ENCODE data around the gene ACRBP. TPM values are rescaled to one million over a fixed set of nuclear protein-coding genes. Genes with fewer than 3 reads are reported as not detected.

The ACRBP gene
- polyA plus RNA-seq, 1 donor from 2014 or later = 1.6 TPM

GRCh38 chr12:6612247-6612646 is 35.0 kb downstream of the ACRBP start:
- no peak overlapping the region for H2AFZ ChIP-seq (ENCODE audit: low read depth, low read length)
- H3F3A ChIP-seq (ENCODE audit: insufficient read depth, low read length, poor library complexity, severe bottlenecking) = peaks cover 20% of the 10 kb centered on the region
- H3K79me2 ChIP-seq (replicated peaks; ENCODE audit: insufficient read depth, low read length) = no peaks in the 10 kb centered on the region
- H3K36me3 ChIP-seq (ENCODE audit: insufficient read depth, low read length) = no peaks in the 10 kb centered on the region
- peak overlapping the region; percentile 59 for H3K4me3 ChIP-seq (ENCODE audit: low read length)
- H3K9ac ChIP-seq (ENCODE audit: low read length) = peak overlapping the region; percentile 81
- H3K27ac ChIP-seq (ENCODE audit: low read length) = peak overlapping the region; percentile 94
- no peaks in the 10 kb centered on the region for H3K9me3 ChIP-seq (ENCODE audit: low read length)
- no peaks in the 10 kb centered on the region for H3K9me2 ChIP-seq (ENCODE audit: insufficient read depth, low read length)
- TF ChIP-seq EP300 (conservative IDR thresholded peaks at IDR 0.05; ENCODE audit: poor library complexity, severe bottlenecking) = no peak
- TF ChIP-seq EZH2 (IDR thresholded peaks at IDR 0.05; ENCODE audit: borderline replicate concordance, insufficient read depth, low read length, poor library complexity, severe bottlenecking) = no peak
- TF ChIP-seq MXI1 (conservative IDR thresholded peaks at IDR 0.05; ENCODE audit: poor library complexity, severe bottlenecking) = no peak
- no peak for TF ChIP-seq POLR2AphosphoS5 (IDR thresholded peaks at IDR 0.05)
- no peak for TF ChIP-seq SMC3 (conservative IDR thresholded peaks at IDR 0.05; ENCODE audit: poor library complexity)
- no peak for TF ChIP-seq REST (IDR thresholded peaks at IDR 0.05; ENCODE audit: borderline replicate concordance)
- no peak for TF ChIP-seq TAF1 (IDR thresholded peaks at IDR 0.05; ENCODE audit: low read depth)
- no peak for TF ChIP-seq CTCF (IDR thresholded peaks at IDR 0.05; ENCODE audit: poor library complexity, severe bottlenecking)
- TF ChIP-seq RAD21 (conservative IDR thresholded peaks at IDR 0.05) = no peak
- peak overlapping the region; percentile 68 for H3K4me2 ChIP-seq (ENCODE audit: low read length)
- no peaks in the 10 kb centered on the region for H3K27me3 ChIP-seq (ENCODE audit: insufficient read depth, low read depth, low read length)
- no peaks in the 10 kb centered on the region for H4K20me1 ChIP-seq (ENCODE audit: insufficient read depth)

- peaks cover 8% of the 10 kb centered on the region for H3F3A ChIP-seq (ENCODE audit: insufficient read depth, low read length, poor library complexity, severe bottlenecking)
- no peaks in the 10 kb centered on the region for H3K36me3 ChIP-seq (ENCODE audit: insufficient read depth, low read length)
- TF ChIP-seq CTCF (IDR thresholded peaks at IDR 0.05; ENCODE audit: poor library complexity, severe bottlenecking) (no peak), RAD21 (conservative IDR thresholded peaks at IDR 0.05) (no peak)
- H3K9me3 ChIP-seq (ENCODE audit: low read length) = no peaks in the 10 kb centered on the region
- H3K4me2 ChIP-seq (ENCODE audit: low read length) = no peak overlapping the region
- H3K27me3 ChIP-seq (ENCODE audit: insufficient read depth, low read depth, low read length) = no peaks in the 10 kb centered on the region
- peak overlapping the region; percentile 89 for H3K27ac ChIP-seq (ENCODE audit: low read length)
- H2AFZ ChIP-seq (ENCODE audit: low read depth, low read length) = no peak overlapping the region
- peaks cover 25% of the 10 kb centered on the region for H3K79me2 ChIP-seq (replicated peaks; ENCODE audit: insufficient read depth, low read length)
- no peak overlapping the region for H3K9ac ChIP-seq (ENCODE audit: low read length)
- H3K9me2 ChIP-seq (ENCODE audit: insufficient read depth, low read length) = no peaks in the 10 kb centered on the region
- no peak overlapping the region for H3K4me3 ChIP-seq (ENCODE audit: low read length)
- H4K20me1 ChIP-seq (ENCODE audit: insufficient read depth) = peaks cover 9% of the 10 kb centered on the region
These were observed 38.5 kb downstream of the ACRBP start for GRCh38 chr12:6608592-6609281.

Data from neural cell (in vitro differentiated cells).